Kidney (tissue), 14 donors: Measurements from ENCODE around the gene SNRNP70. TPM values are rescaled to one million over a fixed set of nuclear protein-coding genes. Genes with fewer than 3 reads are reported as not detected.
A peak's percentile ranks its signal among the peaks of the same experiment; 100 is the strongest.
"Not testable (repeated sequence)": the region's sequence is repeated elsewhere in the genome, so short reads cannot be mapped to it uniquely, and the experiment has no call there.

Experiments used
- DNase-seq, 5 donors: peaks; one replicate each; pipeline ENCODE4 v3.0.0-alpha.2; 2013 to 2020
- FAIRE-seq: peaks from 2 replicates; lab custom pipeline; 2012; peaks lifted over from hg19 to GRCh38; lab: Jason Lieb, UNC
- H3K27ac ChIP-seq, 2 donors: one replicate each; pipeline ENCODE4 v1.7.0; 2013; ENCODE audit warnings: low read depth in 2 of 2, low read length in 2 of 2, inconsistent platforms in 1 of 2
- H3K27me3 ChIP-seq: one replicate; pipeline ENCODE4 v1.7.1; 2013; ENCODE audit warnings: low read length, inconsistent platforms; ENCODE audit not compliant: control insufficient read depth, insufficient read depth
- H3K36me3 ChIP-seq, 3 donors: one replicate each; pipeline versions ENCODE4 v1.7.0 to v1.7.1; 2013; ENCODE audit warnings: low read length in 3 of 3, control low read depth in 1 of 3, inconsistent platforms in 1 of 3; ENCODE audit not compliant: insufficient read depth in 3 of 3, control insufficient read depth in 2 of 3
- H3K4me1 ChIP-seq, 3 donors: one replicate each; pipeline versions ENCODE4 v1.7.0 to v1.7.1; 2013; ENCODE audit warnings: low read length in 3 of 3, inconsistent platforms in 1 of 3, low read depth in 1 of 3; ENCODE audit not compliant: control insufficient read depth in 2 of 3, insufficient read depth in 2 of 3
- H3K4me3 ChIP-seq, 3 donors: one replicate each; pipeline versions ENCODE4 v1.7.0 to v1.8.1; 2013; ENCODE audit warnings: low read length in 3 of 3, control low read depth in 1 of 3, inconsistent platforms in 1 of 3
- H3K9ac ChIP-seq, 3 donors: one replicate each; pipeline versions ENCODE4 v1.7.0 to v1.7.1; 2013; ENCODE audit warnings: low read length in 3 of 3, control low read depth in 1 of 3, inconsistent platforms in 1 of 3
- H3K9me3 ChIP-seq, 3 donors: one replicate each; pipeline versions ENCODE4 v1.7.0 to v1.7.1; 2013; ENCODE audit warnings: low read length in 3 of 3, control low read depth in 1 of 3, inconsistent platforms in 1 of 3; ENCODE audit not compliant: control insufficient read depth in 2 of 3, insufficient read depth in 1 of 3
- CTCF ChIP-seq: IDR thresholded peaks from 3 replicates; pipeline ENCODE4 v1.5.1; 2012; ENCODE audit warnings: mild to moderate bottlenecking, moderate library complexity, borderline replicate concordance; ENCODE audit not compliant: insufficient read depth; ENCODE audit errors: extremely low read depth
- intact Hi-C: fragments of 100-400 bp; cut with DNase I; formaldehyde crosslinking; loops from one replicate; pipeline ENCODE4 v1.11.1; 2022
- polyA plus RNA-seq: library from polyadenylated mRNA; stranded (reverse); fragments of 350-450 nt; fragmentation: Illumina TruSeq; extraction: RNeasy Lipid Tissue Mini Kit (QIAGEN cat#74804); gene quantifications from one replicate; pipeline ENCODE4 v1.2.3, GENCODE V29; 2014; ENCODE audit warnings: low read depth, low replicate concordance; ENCODE audit not compliant: insufficient read depth
- total RNA-seq: library from RNA; stranded (reverse); fragmentation: NEBNext Ultra II Directional; extraction: Animal tissue kit (Norgen Biotek cat#: 25700); gene quantifications from one replicate; pipeline ENCODE4 v1.2.1, GENCODE V29; 2021
- donor health status: control.
- donor health status: control.
- donor health status: control.
- donor health status: control.
- donor health status: control.
- donor health status: DM: yes; HTN: yes; CAD: no.
- donor health status: Normal renal cell carcinoma (clear cell type).

SNRNP70 gene
- total and polyA plus RNA-seq, 2 donors from 2014 or later, result 144 to 203 TPM

- H3K9me3 ChIP-seq, result no peaks in the 10 kb centered on the region
- peak; percentile 70 for TF ChIP-seq CTCF
- DNase-seq (peak; percentile 87 to 93 (median 92)), FAIRE-seq (no peak)
- no peaks in the 10 kb centered on the region for H3K27me3 ChIP-seq
- intact Hi-C loops, result no loop called here
- peaks cover 0 to 22% (median 0%) of the 10 kb centered on the region in 3 donors for H3K4me1 ChIP-seq
- H3K27ac ChIP-seq, result no peak overlapping the region
- no peak overlapping the region for H3K9ac ChIP-seq
- no peaks in the 10 kb centered on the region for H3K36me3 ChIP-seq
- H3K4me3 ChIP-seq, result peak overlapping the region in 2 of 3 donors; percentile 14 to 44
Observed at GRCh38 chr19:49145573-49146407, 60.5 kb downstream of the SNRNP70 start.

GRCh38 chr19:49146408-49146770, 61.1 kb downstream of the SNRNP70 start:
- H3K9me3 ChIP-seq, H3K9ac ChIP-seq, H3K36me3 ChIP-seq, H3K27me3 ChIP-seq, DNase-seq, FAIRE-seq, H3K27ac ChIP-seq, intact Hi-C loops: not testable (repeated sequence)
- H3K4me3 ChIP-seq, result peak overlapping the region in 1 of 3 donors; percentile 44
- H3K4me1 ChIP-seq, result peaks cover 0 to 26% (median 0%) of the 10 kb centered on the region in 3 donors

GRCh38 chr19:49148044-49148682, 62.9 kb downstream of the SNRNP70 start:
- Histone ChIP-seq H3K4me1 (peaks cover 0 to 25% (median 0%) of the 10 kb centered on the region in 3 donors), H3K4me3 (peak overlapping the region in 2 of 3 donors; percentile 51 to 89), H3K27ac (peak overlapping the region; percentile 16 to 41), H3K36me3 (no peaks in the 10 kb centered on the region), H3K27me3 (no peaks in the 10 kb centered on the region), H3K9ac (peak overlapping the region in 1 of 3 donors; percentile 40), H3K9me3 (no peaks in the 10 kb centered on the region)
- peak in 2 of 5 donors; percentile 59 to 67 for DNase-seq
- no peak for FAIRE-seq
- intact Hi-C loops, result no loop called here
- no peak for TF ChIP-seq CTCF
